ENCODE data around the gene DAAM1. TPM values are rescaled to one million over a fixed set of nuclear protein-coding genes. Genes with fewer than 3 reads are reported as not detected.

DAAM1 gene
- total RNA-seq, 2 donors from 2014 or later: 10.5 to 13.8 TPM

- ATAC-seq (replicated peaks): no peak
- Mint-ChIP-seq H3K4me1 (no peaks in the 10 kb centered on the region), H3K27ac (no peak overlapping the region), H3K4me3 (no peak overlapping the region), H3K9me3 (no peaks in the 10 kb centered on the region), H3K27me3 (no peaks in the 10 kb centered on the region), H3K36me3 (ENCODE audit: low read depth) (peaks cover 16% of the 10 kb centered on the region)
Measured at GRCh38 chr14:59342516-59343484, 154.3 kb downstream of the DAAM1 start.

- no peak for ATAC-seq (replicated peaks)
- H3K36me3 Mint-ChIP-seq (ENCODE audit: low read depth): peaks cover 16% of the 10 kb centered on the region
- no peak overlapping the region for H3K27ac Mint-ChIP-seq
Measured at GRCh38 chr14:59343585-59343984, 155.1 kb downstream of the DAAM1 start.

GRCh38 chr14:59344016-59344415 lies 155.5 kb downstream of the DAAM1 start:
- Mint-ChIP-seq H3K9me3 (no peaks in the 10 kb centered on the region), H3K27me3 (no peaks in the 10 kb centered on the region), H3K27ac (no peak overlapping the region), H3K4me1 (no peaks in the 10 kb centered on the region), H3K36me3 (ENCODE audit: low read depth) (peaks cover 16% of the 10 kb centered on the region), H3K4me3 (no peak overlapping the region)
- no peak for ATAC-seq (replicated peaks)

More at GRCh38 chr14:59343585-59343984, 155.1 kb downstream of the DAAM1 start:
- Mint-ChIP-seq H3K9me3 (no peaks in the 10 kb centered on the region), H3K4me3 (no peak overlapping the region), H3K4me1 (no peaks in the 10 kb centered on the region), H3K27me3 (no peaks in the 10 kb centered on the region)

DNA sequence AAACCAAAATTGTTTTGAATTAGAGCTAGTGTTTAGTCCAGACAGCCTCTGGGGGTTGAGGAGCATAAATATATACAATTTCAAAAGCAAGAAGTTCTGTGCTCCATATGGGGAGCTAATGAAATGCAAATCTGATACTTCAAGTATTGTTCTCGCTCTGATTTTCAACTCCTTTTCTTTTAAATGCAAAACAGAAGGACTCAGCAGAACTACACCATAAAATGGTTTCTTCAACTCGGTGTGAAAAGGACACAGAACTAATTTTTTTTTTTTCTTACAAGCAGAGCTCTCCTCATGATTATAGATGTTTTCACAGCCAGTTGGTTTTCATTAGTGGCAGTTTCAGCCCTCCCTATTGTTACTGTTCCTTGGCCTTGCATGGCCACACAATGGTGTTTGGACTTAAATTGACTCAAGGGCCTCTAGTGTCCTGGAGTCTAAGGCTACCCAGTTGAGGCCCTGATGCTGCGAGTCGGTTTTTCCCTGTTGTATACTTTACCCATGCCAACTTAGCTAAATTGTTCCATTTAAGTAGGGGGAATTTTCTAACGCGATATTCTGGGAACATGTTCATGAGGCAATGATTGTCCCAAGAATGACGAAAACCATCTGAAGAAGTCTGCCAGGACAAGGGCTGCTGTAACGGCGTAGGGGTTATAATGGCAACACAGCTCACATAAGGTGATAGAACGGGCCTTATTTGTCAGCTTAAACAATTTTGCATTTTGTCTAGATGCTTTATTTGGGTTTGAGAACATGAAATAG lies 156.4 kb downstream of the DAAM1 start:
- no peaks in the 10 kb centered on the region for H3K4me1 Mint-ChIP-seq
- ATAC-seq (replicated peaks): no peak
- H3K27ac Mint-ChIP-seq: no peak overlapping the region
- no peaks in the 10 kb centered on the region for H3K27me3 Mint-ChIP-seq
- no peaks in the 10 kb centered on the region for H3K9me3 Mint-ChIP-seq
- H3K36me3 Mint-ChIP-seq (ENCODE audit: low read depth): peaks cover 13% of the 10 kb centered on the region
- no peak overlapping the region for H3K4me3 Mint-ChIP-seq

GRCh38 chr14:59346329-59346728 lies 157.9 kb downstream of the DAAM1 start:
- no peak overlapping the region for H3K27ac Mint-ChIP-seq
- no peaks in the 10 kb centered on the region for H3K27me3 Mint-ChIP-seq
- ATAC-seq (replicated peaks): no peak
- no peak overlapping the region for H3K4me3 Mint-ChIP-seq
- H3K4me1 Mint-ChIP-seq: no peaks in the 10 kb centered on the region
- H3K9me3 Mint-ChIP-seq: no peaks in the 10 kb centered on the region
- no peaks in the 10 kb centered on the region for H3K36me3 Mint-ChIP-seq (ENCODE audit: low read depth)

- no peaks in the 10 kb centered on the region for H3K27me3 Mint-ChIP-seq
- H3K4me3 Mint-ChIP-seq: no peak overlapping the region
- no peak overlapping the region for H3K27ac Mint-ChIP-seq
- no peaks in the 10 kb centered on the region for H3K36me3 Mint-ChIP-seq (ENCODE audit: low read depth)
- H3K4me1 Mint-ChIP-seq: no peaks in the 10 kb centered on the region
- ATAC-seq (replicated peaks): no peak
- H3K9me3 Mint-ChIP-seq: no peaks in the 10 kb centered on the region
Measured at GRCh38 chr14:59346796-59347510, 158.5 kb downstream of the DAAM1 start.

DNA sequence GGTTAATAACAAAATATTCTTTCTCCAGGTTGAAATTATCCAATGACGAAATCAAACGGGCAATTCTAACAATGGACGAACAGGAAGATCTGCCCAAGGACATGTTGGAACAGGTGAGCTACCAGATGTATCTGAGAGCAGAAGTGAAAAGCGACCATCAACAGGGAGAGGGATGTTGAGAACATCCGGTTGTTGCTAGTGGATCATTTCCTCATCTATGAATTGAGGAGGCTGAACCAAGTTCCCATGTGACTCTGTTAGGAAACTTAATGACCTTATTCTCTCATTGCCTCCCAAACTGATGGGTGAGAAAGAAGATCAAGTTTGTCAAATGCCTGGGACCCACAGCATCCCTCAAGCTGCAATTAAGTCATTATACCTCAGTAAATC lies 159.0 kb downstream of the DAAM1 start:
- Mint-ChIP-seq H3K27ac (no peak overlapping the region), H3K9me3 (no peaks in the 10 kb centered on the region), H3K27me3 (no peaks in the 10 kb centered on the region), H3K36me3 (ENCODE audit: low read depth) (no peaks in the 10 kb centered on the region), H3K4me3 (no peak overlapping the region), H3K4me1 (no peaks in the 10 kb centered on the region)
- no peak for ATAC-seq (replicated peaks)

- H3K27ac Mint-ChIP-seq: no peak overlapping the region
- H3K36me3 Mint-ChIP-seq (ENCODE audit: low read depth): peaks cover under 1% of the 10 kb centered on the region
- no peak overlapping the region for H3K4me3 Mint-ChIP-seq
- no peaks in the 10 kb centered on the region for H3K27me3 Mint-ChIP-seq
- ATAC-seq (replicated peaks): no peak
- H3K4me1 Mint-ChIP-seq: no peaks in the 10 kb centered on the region
- H3K9me3 Mint-ChIP-seq: no peaks in the 10 kb centered on the region
Measured at GRCh38 chr14:59347915-59348314, 159.4 kb downstream of the DAAM1 start.

- Mint-ChIP-seq H3K4me1 (no peaks in the 10 kb centered on the region), H3K36me3 (ENCODE audit: low read depth) (peaks cover 15% of the 10 kb centered on the region), H3K27ac (no peak overlapping the region), H3K9me3 (no peaks in the 10 kb centered on the region), H3K27me3 (no peaks in the 10 kb centered on the region), H3K4me3 (no peak overlapping the region)
- no peak for ATAC-seq (replicated peaks)
Measured at GRCh38 chr14:59349258-59349701, 160.8 kb downstream of the DAAM1 start.

DNA sequence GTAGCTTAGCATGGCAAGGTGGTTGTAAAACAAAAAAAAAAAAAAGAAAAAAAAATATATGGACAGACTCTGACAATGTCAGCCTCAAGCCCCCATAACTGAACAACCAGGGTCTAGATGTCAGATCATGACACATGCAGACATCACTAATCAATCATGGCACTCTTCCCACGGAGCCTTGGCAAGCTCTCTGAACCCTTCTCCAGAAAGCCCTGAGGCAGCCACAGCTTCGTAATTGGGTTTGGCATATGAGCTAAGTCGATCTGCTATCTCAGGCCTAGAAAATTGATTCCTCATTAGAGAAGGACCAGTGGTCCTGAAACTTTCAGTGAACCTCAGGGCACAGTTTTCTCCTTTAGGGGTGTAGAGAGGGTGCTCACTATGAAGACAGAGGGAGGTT lies 164.5 kb downstream of the DAAM1 start:
- ATAC-seq (replicated peaks): no peak
- no peaks in the 10 kb centered on the region for H3K9me3 Mint-ChIP-seq

DNA sequence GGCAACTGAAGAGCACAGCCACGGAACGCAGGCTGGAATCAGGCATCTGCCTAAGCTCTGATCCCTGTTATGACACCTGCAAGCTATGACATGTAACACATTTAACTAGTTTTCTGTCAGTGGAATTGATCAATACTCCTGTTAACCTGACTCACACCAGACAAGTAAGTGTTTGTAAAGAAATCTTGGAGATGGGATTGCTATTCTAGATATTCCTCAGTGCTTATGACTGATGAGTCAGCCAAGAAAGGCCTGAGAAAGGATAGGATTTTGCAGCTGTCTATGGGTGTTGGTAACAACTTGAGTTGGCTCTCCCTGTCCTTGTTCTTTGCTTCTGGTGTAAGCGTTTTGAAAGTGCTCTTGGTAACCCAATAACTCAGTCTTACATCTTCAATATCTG lies 166.2 kb downstream of the DAAM1 start:
- no peak overlapping the region for H3K4me3 Mint-ChIP-seq
- peaks cover 56% of the 10 kb centered on the region for H3K36me3 Mint-ChIP-seq (ENCODE audit: low read depth)
- H3K27me3 Mint-ChIP-seq: no peaks in the 10 kb centered on the region
- ATAC-seq (replicated peaks): no peak
- no peaks in the 10 kb centered on the region for H3K4me1 Mint-ChIP-seq
- H3K9me3 Mint-ChIP-seq: no peaks in the 10 kb centered on the region
- no peak overlapping the region for H3K27ac Mint-ChIP-seq

More for the DNA sequence above, 164.5 kb downstream of the DAAM1 start:
- no peak overlapping the region for H3K27ac Mint-ChIP-seq
- H3K4me1 Mint-ChIP-seq: no peaks in the 10 kb centered on the region
- no peaks in the 10 kb centered on the region for H3K27me3 Mint-ChIP-seq
- H3K4me3 Mint-ChIP-seq: no peak overlapping the region
- peaks cover 51% of the 10 kb centered on the region for H3K36me3 Mint-ChIP-seq (ENCODE audit: low read depth)

DNA sequence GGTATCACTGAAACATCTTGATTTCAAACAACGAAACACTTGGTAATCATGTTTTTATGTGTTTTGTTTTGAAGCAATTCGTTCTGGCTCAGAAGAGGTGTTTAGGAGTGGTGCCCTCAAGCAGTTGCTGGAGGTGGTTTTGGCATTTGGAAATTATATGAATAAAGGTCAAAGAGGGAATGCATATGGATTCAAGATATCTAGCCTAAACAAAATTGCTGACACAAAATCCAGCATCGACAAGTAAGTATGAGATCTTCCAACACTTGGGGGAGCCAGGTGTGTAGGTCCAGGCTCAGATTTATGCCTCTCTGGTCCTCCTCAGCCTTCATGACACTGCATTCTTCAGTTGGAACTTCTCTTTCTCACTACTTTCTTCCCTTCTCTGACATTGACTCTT lies 166.6 kb downstream of the DAAM1 start:
- Mint-ChIP-seq H3K27ac (no peak overlapping the region), H3K27me3 (no peaks in the 10 kb centered on the region), H3K9me3 (no peaks in the 10 kb centered on the region), H3K4me1 (no peaks in the 10 kb centered on the region), H3K36me3 (ENCODE audit: low read depth) (peaks cover 60% of the 10 kb centered on the region), H3K4me3 (no peak overlapping the region)
- ATAC-seq (replicated peaks): no peak

DNA sequence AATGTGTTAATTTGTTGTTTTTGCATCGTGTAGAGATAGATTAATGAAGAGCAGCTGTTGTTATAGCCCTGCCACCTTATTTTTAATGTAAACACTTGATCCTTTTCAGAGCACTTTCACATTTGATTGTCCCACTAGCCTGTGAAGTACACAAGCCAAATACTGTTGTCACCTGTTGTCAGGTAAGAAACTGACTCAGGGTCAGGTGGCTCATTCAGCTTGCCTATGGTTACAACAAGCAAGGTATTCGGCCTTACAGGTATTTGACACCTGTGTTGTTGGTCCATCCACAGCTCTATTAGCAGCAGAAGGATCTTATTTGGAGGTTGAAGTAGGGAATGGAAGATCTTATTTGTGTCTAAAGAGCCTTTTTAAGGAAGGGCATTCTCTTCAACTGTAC lies 167.8 kb downstream of the DAAM1 start:
- Mint-ChIP-seq H3K4me3 (no peak overlapping the region), H3K27ac (no peak overlapping the region)
- no peak for ATAC-seq (replicated peaks)

GRCh38 chr14:59356767-59357166 lies 168.3 kb downstream of the DAAM1 start:
- no peak overlapping the region for H3K27ac Mint-ChIP-seq
- H3K36me3 Mint-ChIP-seq (ENCODE audit: low read depth): peaks cover 70% of the 10 kb centered on the region
- H3K27me3 Mint-ChIP-seq: no peaks in the 10 kb centered on the region
- H3K4me1 Mint-ChIP-seq: no peaks in the 10 kb centered on the region
- H3K9me3 Mint-ChIP-seq: no peaks in the 10 kb centered on the region
- ATAC-seq (replicated peaks): no peak
- H3K4me3 Mint-ChIP-seq: no peak overlapping the region

More for the DNA sequence above, 167.8 kb downstream of the DAAM1 start:
- Mint-ChIP-seq H3K4me1 (no peaks in the 10 kb centered on the region), H3K9me3 (no peaks in the 10 kb centered on the region), H3K27me3 (no peaks in the 10 kb centered on the region), H3K36me3 (ENCODE audit: low read depth) (peaks cover 70% of the 10 kb centered on the region)
